Left renal pelvis (tissue), 4 donors: ENCODE measurements around the gene MGRN1. TPM values are rescaled to one million over a fixed set of nuclear protein-coding genes. Genes with fewer than 3 reads are reported as not detected.
"Not testable (repeated sequence)": the region's sequence is repeated elsewhere in the genome, so short reads cannot be mapped to it uniquely, and the experiment has no call there.

ENCODE experiments used
- DNase-seq, 4 donors: peaks; one replicate each; pipeline ENCODE4 v3.0.0-alpha.2; 2013; ENCODE audit warnings: low read depth in 4 of 4, low spot score in 3 of 4
- polyA plus RNA-seq, 4 donors: library from polyadenylated mRNA; unstranded; fragments of 120-200 nt; gene quantifications; one replicate each; pipeline ENCODE4 v1.2.1, GENCODE V29; 2013; ENCODE audit not compliant: insufficient read length in 4 of 4

MGRN1 gene
- polyA plus RNA-seq, 4 donors, result 38.7 to 70.3 (median 53.1) TPM

GRCh38 chr16:4714996-4715395 lies 90.4 kb downstream of the MGRN1 start:
- no peak for DNase-seq

GRCh38 chr16:4718466-4718865 lies 93.8 kb downstream of the MGRN1 start:
- no peak for DNase-seq

GRCh38 chr16:4723071-4723767 lies 98.6 kb downstream of the MGRN1 start:
- no peak for DNase-seq

- DNase-seq, result no peak
These were observed 100.1 kb downstream of the MGRN1 start for GRCh38 chr16:4724661-4725270.

- no peak for DNase-seq
These were observed 102.0 kb downstream of the MGRN1 start for GRCh38 chr16:4726616-4727015.

GRCh38 chr16:4728676-4729075 lies 104.0 kb downstream of the MGRN1 start:
- no peak for DNase-seq

GRCh38 chr16:4729876-4730275 lies 105.2 kb downstream of the MGRN1 start:
- no peak for DNase-seq

- no peak for DNase-seq
These were observed 108.7 kb downstream of the MGRN1 start for GRCh38 chr16:4733211-4733742.

- DNase-seq, result no peak
These were observed 109.1 kb downstream of the MGRN1 start for GRCh38 chr16:4733747-4734062.

GRCh38 chr16:4734063-4734729 lies 109.6 kb downstream of the MGRN1 start, which contains the start of the genes ANKS3 and DNAAF8:
ANKS3 (minus strand) TSS chr16:4734271; CDS start chr16:4730149, 4,122 bp downstream.
DNAAF8 (plus strand) TSS chr16:4734537; CDS start chr16:4736515, 1,978 bp downstream.
- peak; percentile 82 to 92 (median 87) for DNase-seq

- DNase-seq, result peak; percentile 62 to 75 (median 70)
These were observed 110.3 kb downstream of the MGRN1 start for GRCh38 chr16:4734730-4735535.

GRCh38 chr16:4736546-4736945 lies 111.9 kb downstream of the MGRN1 start:
- no peak for DNase-seq

GRCh38 chr16:4737545-4737944 lies 112.9 kb downstream of the MGRN1 start:
- no peak for DNase-seq

- DNase-seq, result not testable (repeated sequence)
These were observed 113.7 kb downstream of the MGRN1 start for GRCh38 chr16:4738370-4738769.

Other genes starting within 250 kb of the MGRN1 start
- gene CORO7, start 208.2 kb upstream of the MGRN1 start, polyA plus RNA-seq, result 10 to 100 TPM; 14.1 to 25.5 (median 16.9) TPM
- 10 to 100 TPM; 24.3 to 48.9 (median 37.1) TPM for gene DNAJA3, start 199.0 kb upstream of the MGRN1 start, polyA plus RNA-seq
- gene NMRAL1, start 150.2 kb upstream of the MGRN1 start, polyA plus RNA-seq, result 10 to 100 TPM; 27.3 to 52.9 (median 35.3) TPM
- 10 to 100 TPM; 47.5 to 53.7 (median 49.6) TPM for gene HMOX2, start 148.4 kb upstream of the MGRN1 start, polyA plus RNA-seq
- gene CDIP1, start 86.1 kb upstream of the MGRN1 start, polyA plus RNA-seq, result 10 to 100 TPM; 21.0 to 31.1 (median 28.3) TPM
- under 1 TPM; 0.14 to 0.41 (median 0.23) TPM for gene C16orf96, start 68.5 kb upstream of the MGRN1 start, polyA plus RNA-seq
- 10 to 100 TPM; 11.7 to 30.8 (median 14.2) TPM for gene UBALD1, start 9.9 kb upstream of the MGRN1 start, polyA plus RNA-seq
- 10 to 100 TPM; 27.0 to 54.6 (median 35.6) TPM for gene NUDT16L1, start 68.7 kb downstream of the MGRN1 start, polyA plus RNA-seq
- 10 to 100 TPM; 17.0 to 36.0 (median 22.6) TPM for gene ANKS3, start 109.4 kb downstream of the MGRN1 start, polyA plus RNA-seq
- 1 to 10 TPM in 3 of 4 donors, under 1 TPM in 1; 0.86 to 2.3 (median 2.0) TPM for gene DNAAF8, start 109.7 kb downstream of the MGRN1 start, polyA plus RNA-seq
- 10 to 100 TPM; 12.7 to 21.5 (median 15.5) TPM for gene ZNF500, start 142.3 kb downstream of the MGRN1 start, polyA plus RNA-seq
- gene SEPTIN12, start 163.5 kb downstream of the MGRN1 start, polyA plus RNA-seq, result not detected
- gene SMIM22, start 170.5 kb downstream of the MGRN1 start, polyA plus RNA-seq, result 10 to 100 TPM in 3 of 4 donors, under 1 TPM in 1; 0.25 to 13.5 (median 11.2) TPM
- 10 to 100 TPM; 33.8 to 46.5 (median 37.3) TPM for gene ROGDI, start 177.8 kb downstream of the MGRN1 start, polyA plus RNA-seq
- gene GLYR1, start 222.5 kb downstream of the MGRN1 start, polyA plus RNA-seq, result 100 to 1,000 TPM in 3 of 4 donors, 10 to 100 TPM in 1; 70.6 to 150 (median 140) TPM
- 10 to 100 TPM; 22.2 to 36.5 (median 32.5) TPM for gene UBN1, start 222.7 kb downstream of the MGRN1 start, polyA plus RNA-seq